22Rv1 (cell line): ENCODE results near the gene KCNQ1.

ENCODE experiments used
- H3K27ac ChIP-seq: fragments of 450-650 bp; 2 replicates; pipeline ENCODE4 v1.5.1; 2017
- CTCF ChIP-seq: fragments of 450-650 bp; IDR thresholded peaks from 2 replicates; pipeline ENCODE4 v1.5.1; 2017; ENCODE audit warnings: mild to moderate bottlenecking
- ZFX ChIP-seq: fragments of 450-650 bp; IDR thresholded peaks from 2 replicates; pipeline ENCODE4 v1.6.1; 2017; ENCODE audit warnings: antibody characterized with exemption, borderline replicate concordance

KCNQ1 gene

GRCh38 chr11:2399488-2400068 lies 45.2 kb upstream of the KCNQ1 start:
- H3K27ac ChIP-seq: peak overlapping the region; percentile 86
- TF ChIP-seq ZFX: no peak

DNA sequence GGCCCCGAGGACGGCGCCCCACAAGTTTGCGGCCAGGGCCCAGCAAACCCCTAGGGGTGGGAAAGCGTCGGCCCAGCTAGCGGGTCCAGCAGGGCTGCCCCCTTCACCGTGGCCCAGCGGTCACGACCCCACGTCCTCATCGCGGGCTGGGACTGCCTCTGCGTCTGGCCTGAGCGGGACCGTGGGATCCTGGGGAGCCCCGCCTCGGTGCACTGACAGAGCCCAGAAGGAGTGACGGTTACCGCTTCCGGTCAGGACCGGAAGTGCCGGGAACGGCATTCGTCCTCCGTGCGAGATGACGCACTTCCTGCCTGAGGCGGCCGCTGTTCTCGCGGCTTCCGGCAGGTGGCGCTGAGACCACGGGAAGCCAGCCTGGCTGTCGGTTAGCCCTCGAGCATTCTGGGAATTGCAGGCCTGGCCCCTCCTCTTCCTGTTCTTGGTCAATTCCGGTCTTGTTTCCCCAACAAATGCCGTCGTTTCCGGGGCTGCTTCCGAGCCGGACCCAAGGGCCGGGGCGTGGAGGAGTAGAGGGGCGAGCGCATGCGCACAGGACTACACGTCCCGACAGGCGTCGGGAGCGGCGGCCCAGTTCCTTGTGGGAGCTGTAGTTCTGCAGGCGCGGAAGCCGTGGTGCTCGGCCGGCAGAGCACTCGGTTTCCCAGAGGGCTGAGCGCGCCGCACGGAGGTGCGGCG lies 44.6 kb upstream of the KCNQ1 start, which contains the start of gene TSSC4:
Gene TSSC4 (plus strand): TSS at position 682 of the 693 bp plus-strand sequence. CDS start 1,884 bp downstream, outside the sequence.
- H3K27ac ChIP-seq: peak within 1 kb of the TSS; percentile 86
- no peak for TF ChIP-seq ZFX
- peak; percentile 98 for TF ChIP-seq CTCF

DNA sequence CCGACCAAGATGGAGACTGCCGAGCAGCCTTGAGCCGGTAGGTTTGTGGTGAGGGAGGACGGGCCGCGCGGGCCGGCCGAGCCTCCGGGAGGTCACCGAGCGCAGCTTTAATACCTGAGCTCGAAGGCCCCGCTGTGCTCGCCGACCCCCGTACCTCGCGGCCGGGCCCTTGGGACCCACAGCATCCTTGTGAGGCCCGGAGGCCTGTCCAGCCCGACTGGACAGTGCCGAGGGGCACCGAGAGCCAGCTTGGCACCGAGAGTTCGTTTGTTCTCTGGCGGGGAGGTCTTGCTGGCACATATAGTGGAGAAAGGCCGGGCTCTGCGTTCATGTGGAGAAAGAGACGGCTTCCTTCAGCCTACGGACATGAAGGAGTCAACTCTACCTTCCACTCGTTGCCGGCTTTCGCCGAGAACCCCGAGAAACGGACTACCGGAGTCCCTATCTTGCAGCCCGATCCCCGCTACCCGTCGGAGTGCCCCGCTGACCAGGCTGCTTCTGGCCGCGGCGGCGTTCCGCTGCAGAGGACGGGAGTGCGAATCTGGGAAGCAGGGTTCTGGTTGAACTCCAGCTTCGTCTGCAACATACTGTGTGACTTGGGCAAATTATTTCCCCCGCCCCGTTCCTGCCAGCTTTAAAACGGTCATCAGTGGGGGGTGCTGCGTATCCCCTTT lies 43.9 kb upstream of the KCNQ1 start:
- TF ChIP-seq CTCF: no peak
- no peak for TF ChIP-seq ZFX
- H3K27ac ChIP-seq: peak overlapping the region; percentile 86

DNA sequence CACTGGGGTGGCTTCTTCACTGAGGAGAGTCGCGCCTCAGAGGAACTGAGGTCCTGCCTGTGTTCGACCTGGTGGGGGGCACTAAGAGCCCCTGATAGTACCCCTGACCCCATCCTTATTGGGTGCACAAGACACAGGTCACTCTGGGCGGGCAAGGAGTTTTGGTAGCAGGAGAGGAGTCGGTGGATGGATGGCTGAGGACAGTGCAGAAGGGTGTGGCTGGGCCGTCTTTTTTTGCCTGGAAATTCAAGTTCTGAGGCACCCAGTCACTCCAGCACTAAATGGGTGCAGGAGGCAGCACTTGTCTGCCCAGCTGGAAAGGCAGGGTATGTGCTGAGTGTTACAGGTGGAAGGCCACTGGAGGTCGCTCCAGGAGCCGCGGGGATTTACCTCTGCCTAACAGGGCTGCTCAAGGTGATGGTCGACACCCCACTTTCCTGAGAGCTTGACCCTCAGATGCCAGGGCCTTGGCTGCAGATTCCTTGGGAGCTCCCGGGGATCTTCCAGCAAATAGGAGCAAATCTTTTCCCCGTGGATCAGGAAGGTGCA lies 43.3 kb upstream of the KCNQ1 start:
- H3K27ac ChIP-seq: peak overlapping the region; percentile 86

GRCh38 chr11:2402106-2402505 lies 42.7 kb upstream of the KCNQ1 start:
- TF ChIP-seq CTCF (no peak), ZFX (no peak)
- H3K27ac ChIP-seq: no peak overlapping the region

More for the DNA sequence above, 43.3 kb upstream of the KCNQ1 start:
- TF ChIP-seq CTCF (peak; percentile 31), ZFX (no peak)

- no peak for TF ChIP-seq CTCF
- TF ChIP-seq ZFX: no peak
- H3K27ac ChIP-seq: no peak overlapping the region
Measured at GRCh38 chr11:2402890-2403645, 41.7 kb upstream of the KCNQ1 start.

DNA sequence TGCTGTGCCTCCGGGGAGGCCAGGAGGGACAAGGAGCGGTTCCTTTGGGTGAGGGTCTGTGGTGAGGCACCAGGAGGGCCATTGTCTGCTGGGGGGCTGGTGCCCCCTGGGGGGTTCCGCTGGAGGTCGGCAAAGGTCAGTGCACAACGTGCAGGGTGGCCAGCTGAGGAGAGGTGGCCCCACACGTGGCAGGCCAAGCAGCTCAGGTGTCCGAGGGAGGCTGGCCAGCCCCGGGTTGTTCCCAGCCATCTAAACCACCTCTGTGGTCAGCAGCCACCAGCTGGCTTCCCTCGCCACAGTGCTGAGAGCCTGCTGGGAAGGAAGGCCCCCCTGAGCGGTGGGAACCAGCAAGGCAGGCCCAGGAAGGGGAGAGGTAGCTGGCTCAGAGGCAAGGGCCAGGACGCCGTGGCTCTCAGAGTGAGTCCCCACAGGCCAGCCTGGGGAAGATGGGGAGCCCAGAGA lies 40.0 kb upstream of the KCNQ1 start:
- TF ChIP-seq CTCF (no peak), ZFX (no peak)
- H3K27ac ChIP-seq: no peak overlapping the region
